Esophagus squamous epithelium (tissue), 5 donors: ENCODE results near the gene STX3. TPM values are rescaled to one million over a fixed set of nuclear protein-coding genes. Genes with fewer than 3 reads are reported as not detected.

ENCODE experiments used
- DNase-seq: peaks from one replicate; lab custom pipeline; 2025; lab: John Stamatoyannopoulos, UW
- H3K27ac ChIP-seq, 4 donors: fragments of 200-600 bp; sonication (generic); one replicate each; pipeline ENCODE4 v1.5.1; 2016 to 2019; ENCODE audit warnings: mild to moderate bottlenecking in 1 of 4
- H3K27me3 ChIP-seq, 4 donors: fragments of 200-600 bp; sonication (generic); 1 replicate in 3 of 4; 2 replicates in 1 of 4; pipeline versions ENCODE4 v1.5.1 to v1.6.0; 2017 to 2021; ENCODE audit warnings: antibody characterized with exemption in 1 of 4
- H3K36me3 ChIP-seq, 3 donors: fragments of 200-600 bp; sonication (generic); one replicate each; pipeline ENCODE4 v1.5.1; 2016 to 2019
- H3K4me1 ChIP-seq, 3 donors: fragments of 200-600 bp; sonication (generic); one replicate each; pipeline ENCODE4 v1.5.1; 2017 to 2019
- H3K4me3 ChIP-seq, 4 donors: fragments of 200-600 bp; sonication (generic); 1 replicate in 3 of 4; 2 replicates in 1 of 4; pipeline ENCODE4 v1.5.1; 2016 to 2019; ENCODE audit warnings: mild to moderate bottlenecking in 2 of 4, moderate library complexity in 1 of 4
- H3K9me3 ChIP-seq, 3 donors: fragments of 200-600 bp; sonication (generic); one replicate each; pipeline ENCODE4 v1.5.1; 2016 to 2019
- CTCF ChIP-seq, 6 experiments: fragments of 450-650 bp in 4 of 6; fragments of 200-600 bp in 2 of 6; sonication (generic) in 2 of 6; IDR thresholded peaks; one replicate each; pipeline ENCODE4 v1.5.1; 2016 to 2019; ENCODE audit warnings: antibody characterized with exemption in 6 of 6, mild to moderate bottlenecking in 4 of 6, moderate library complexity in 4 of 6
- POLR2A ChIP-seq, 4 donors: fragments of 450-650 bp; IDR thresholded peaks; one replicate each; pipeline ENCODE4 v1.6.1; 2017; ENCODE audit warnings: antibody characterized with exemption in 4 of 4, mild to moderate bottlenecking in 4 of 4, moderate library complexity in 3 of 4
- WGBS, 2 donors: methylation state at CpG; one replicate each; pipeline ENCODE4 v1.1.5; 2018; 5-methylcytosine and 5-hydroxymethylcytosine counted together
- intact Hi-C: fragments of 100-400 bp; cut with DNase I; formaldehyde crosslinking; loops from one replicate; pipeline ENCODE4 v1.15.0; 2022
- total RNA-seq, 4 donors: library from RNA; depleted of rRNA; stranded (reverse); fragments of >200 nt; gene quantifications; one replicate each; pipeline ENCODE4 v1.1.0, GENCODE V29; 2016
- donor health status: DM: yes; HTN: yes; CAD: no.

The STX3 gene
- total RNA-seq, 4 donors from 2014 or later, result 12.9 to 25.6 (median 19.3) TPM

- intact Hi-C loops, result no loop called here
- TF ChIP-seq POLR2A (IDR thresholded peaks at IDR 0.05) (no peak), CTCF (IDR thresholded peaks at IDR 0.05) (no peak)
- Histone ChIP-seq H3K27me3 (no peaks in the 10 kb centered on the region), H3K9me3 (no peaks in the 10 kb centered on the region), H3K36me3 (peaks cover 6 to 19% (median 8%) of the 10 kb centered on the region in 3 donors), H3K4me1 (peaks cover 3 to 35% (median 9%) of the 10 kb centered on the region in 3 donors), H3K27ac (no peak overlapping the region), H3K4me3 (no peak overlapping the region)
- no peak for DNase-seq
- 87% methylated on average over 4 of the region's 4 CpGs for WGBS, 2 donors
These were observed 14.7 kb downstream of the STX3 start for GRCh38 chr11:59769828-59770227.

GRCh38 chr11:59770319-59770718, 15.1 kb downstream of the STX3 start:
- H3K4me1 ChIP-seq, result peaks cover 3 to 30% (median 4%) of the 10 kb centered on the region in 3 donors
- H3K27me3 ChIP-seq, result no peaks in the 10 kb centered on the region
- WGBS, 2 donors, result 77 to 85% methylated on average over 3 of the region's 3 CpGs
- TF ChIP-seq POLR2A (IDR thresholded peaks at IDR 0.05), result no peak
- TF ChIP-seq CTCF (IDR thresholded peaks at IDR 0.05), result no peak
- H3K36me3 ChIP-seq, result peaks cover 6 to 23% (median 8%) of the 10 kb centered on the region in 3 donors
- peak overlapping the region in 1 of 4 donors; percentile 7 for H3K27ac ChIP-seq
- no peak overlapping the region for H3K4me3 ChIP-seq
- intact Hi-C loops, result no loop called here
- no peaks in the 10 kb centered on the region for H3K9me3 ChIP-seq
- no peak for DNase-seq

- Histone ChIP-seq H3K4me1 (peaks cover 0 to 26% (median 3%) of the 10 kb centered on the region in 3 donors), H3K9me3 (no peaks in the 10 kb centered on the region), H3K27ac (peak overlapping the region in 1 of 4 donors; percentile 7), H3K36me3 (peaks cover 6 to 28% (median 8%) of the 10 kb centered on the region in 3 donors), H3K4me3 (no peak overlapping the region), H3K27me3 (no peaks in the 10 kb centered on the region)
- intact Hi-C loops, result no loop called here
- DNase-seq, result no peak
- TF ChIP-seq POLR2A (IDR thresholded peaks at IDR 0.05) (no peak), CTCF (IDR thresholded peaks at IDR 0.05) (no peak)
- 81 to 84% methylated on average over 6 to 8 of the region's 8 CpGs for WGBS, 2 donors
These were observed 15.7 kb downstream of the STX3 start for GRCh38 chr11:59770869-59771268.

GRCh38 chr11:59771605-59772004, 16.4 kb downstream of the STX3 start:
- Histone ChIP-seq H3K4me3 (no peak overlapping the region), H3K36me3 (peaks cover 6 to 28% (median 8%) of the 10 kb centered on the region in 3 donors), H3K27ac (peak overlapping the region in 3 of 4 donors; percentile 24 to 70 (median 69)), H3K4me1 (peaks cover 0 to 26% (median 3%) of the 10 kb centered on the region in 3 donors), H3K27me3 (no peaks in the 10 kb centered on the region), H3K9me3 (no peaks in the 10 kb centered on the region)
- TF ChIP-seq CTCF (IDR thresholded peaks at IDR 0.05) (no peak), POLR2A (IDR thresholded peaks at IDR 0.05) (no peak)
- 63 to 85% methylated on average over 4 of the region's 4 CpGs for WGBS, 2 donors
- intact Hi-C loops, result no loop called here
- DNase-seq, result no peak

GRCh38 chr11:59773083-59773440, 17.9 kb downstream of the STX3 start:
- TF ChIP-seq POLR2A (IDR thresholded peaks at IDR 0.05) (no peak), CTCF (IDR thresholded peaks at IDR 0.05) (no peak)
- Histone ChIP-seq H3K4me3 (no peak overlapping the region), H3K36me3 (peaks cover 6 to 37% (median 8%) of the 10 kb centered on the region in 3 donors), H3K27ac (peak overlapping the region in 1 of 4 donors; percentile 69), H3K4me1 (peaks cover 0 to 31% (median 3%) of the 10 kb centered on the region in 3 donors), H3K27me3 (no peaks in the 10 kb centered on the region), H3K9me3 (no peaks in the 10 kb centered on the region)
- intact Hi-C loops, result no loop called here
- 77 to 80% methylated on average over 5 of the region's 5 CpGs for WGBS, 2 donors
- no peak for DNase-seq
